Measurements from ENCODE around the gene ZDHHC14. TPM values are rescaled to one million over a fixed set of nuclear protein-coding genes. Genes with fewer than 3 reads are reported as not detected.
A peak's percentile ranks its signal among the peaks of the same experiment; 100 is the strongest.

ZDHHC14 gene
- total RNA-seq, 4 donors from 2014 or later: 7.3 to 14.4 (median 8.1) TPM

DNA sequence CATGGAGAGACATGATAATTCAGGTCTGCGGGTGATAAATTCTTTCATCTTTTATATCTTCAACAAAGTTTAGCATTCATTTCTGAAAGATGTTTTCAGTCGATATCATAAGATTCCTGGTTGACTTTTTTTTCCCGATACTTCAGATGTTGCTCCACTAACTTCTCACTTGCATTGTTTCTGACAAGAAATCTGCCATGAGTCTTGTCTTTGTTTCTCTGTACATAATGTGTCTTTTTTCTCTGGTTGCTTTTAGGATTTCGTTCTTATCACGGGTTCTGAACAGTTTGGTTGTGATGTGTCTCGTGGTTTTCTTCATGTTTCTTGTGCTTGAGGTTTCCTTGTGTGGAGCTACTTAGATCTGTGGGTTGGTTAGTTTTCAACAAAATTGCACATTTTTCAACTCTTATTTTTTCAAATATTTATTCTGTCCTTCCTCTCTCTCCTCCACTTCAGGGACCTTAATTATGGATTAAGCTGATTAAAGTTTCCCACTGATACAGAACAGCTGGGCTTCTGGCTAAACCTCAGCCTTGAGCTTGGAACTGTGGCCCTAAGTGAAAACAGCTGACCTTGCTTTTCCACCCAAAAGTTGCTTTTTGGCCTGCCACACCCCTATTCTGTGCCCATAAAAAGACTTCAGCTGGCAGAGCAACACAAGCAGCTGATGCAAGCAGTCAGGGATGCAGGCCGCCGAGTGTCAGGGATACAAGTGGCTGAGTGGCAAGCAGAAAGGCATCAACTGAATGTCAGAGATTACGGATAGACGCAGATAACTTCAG is 344.2 kb downstream of the ZDHHC14 start:
- H3K4me3 ChIP-seq: no peak overlapping the region
- H3K27me3 ChIP-seq: no peaks in the 10 kb centered on the region
- peaks cover 0 to 8% (median 0%) of the 10 kb centered on the region in 3 donors for H3K4me1 ChIP-seq
- H3K27ac ChIP-seq: peak overlapping the region in 1 of 4 donors; percentile 47
- H3K9me3 ChIP-seq: peaks cover 0 to 9% (median 0%) of the 10 kb centered on the region in 3 donors
- TF ChIP-seq EP300 (IDR thresholded peaks at IDR 0.05) (no peak), POLR2AphosphoS5 (IDR thresholded peaks at IDR 0.05) (no peak), CTCF (IDR thresholded peaks at IDR 0.05) (no peak), POLR2A (IDR thresholded peaks at IDR 0.05) (no peak)
- WGBS, 2 donors (ENCODE audit: low coverage in 1 of 2): 69 to 97% methylated on average over 4 to 9 of the region's 10 CpGs
- no peak for ATAC-seq
- no peaks in the 10 kb centered on the region for H3K36me3 ChIP-seq

- no peak for ATAC-seq
- TF ChIP-seq POLR2AphosphoS5 (IDR thresholded peaks at IDR 0.05) (no peak), POLR2A (IDR thresholded peaks at IDR 0.05) (no peak), EP300 (IDR thresholded peaks at IDR 0.05) (no peak), CTCF (IDR thresholded peaks at IDR 0.05) (no peak)
- H3K36me3 ChIP-seq: no peaks in the 10 kb centered on the region
These were observed 344.8 kb downstream of the ZDHHC14 start for GRCh38 chr6:157725836-157726235.

DNA sequence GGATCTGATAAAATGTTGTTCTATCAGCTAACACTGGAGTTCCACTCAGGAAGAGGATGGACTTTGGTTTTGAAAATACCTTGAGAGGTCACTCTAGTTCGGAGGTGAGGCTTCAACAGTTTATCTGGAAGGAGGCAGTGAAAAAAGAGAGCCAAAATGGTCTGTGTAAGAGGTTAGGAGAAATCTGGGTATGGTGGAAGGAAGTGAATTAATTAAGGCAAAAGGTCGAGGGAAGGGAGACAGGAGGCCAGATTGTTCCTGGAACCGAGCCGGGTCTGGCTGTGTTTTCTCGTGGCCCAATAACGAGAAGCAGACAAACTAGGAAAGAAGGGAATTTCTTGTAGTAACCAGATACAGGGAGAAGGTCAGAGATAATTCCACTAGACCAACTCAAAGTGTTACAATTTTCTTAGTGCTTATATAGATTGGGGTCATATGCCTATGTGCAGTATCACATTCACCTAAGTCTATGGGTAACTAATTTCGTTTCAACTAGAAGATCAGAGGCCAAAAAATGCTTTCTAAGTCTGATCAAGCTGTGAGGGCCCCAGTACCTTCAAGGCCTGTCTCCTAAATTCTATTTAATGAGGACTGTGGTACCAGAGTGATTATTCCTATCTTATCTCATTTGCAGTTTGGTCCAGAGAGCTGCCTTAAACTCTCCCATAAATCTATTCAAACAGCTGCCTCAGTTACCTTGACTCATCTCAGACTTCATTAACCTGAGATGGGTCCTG is 346.1 kb downstream of the ZDHHC14 start:
- Histone ChIP-seq H3K4me3 (no peak overlapping the region), H3K27ac (peak overlapping the region in 3 of 4 donors; percentile 20 to 47 (median 21)), H3K27me3 (no peaks in the 10 kb centered on the region), H3K36me3 (no peaks in the 10 kb centered on the region), H3K9me3 (peaks cover 0 to 9% (median 0%) of the 10 kb centered on the region in 3 donors), H3K4me1 (peaks cover 0 to 8% (median 0%) of the 10 kb centered on the region in 3 donors)
- TF ChIP-seq CTCF (IDR thresholded peaks at IDR 0.05): no peak
- peak; percentile 68 for TF ChIP-seq POLR2AphosphoS5 (IDR thresholded peaks at IDR 0.05)
- WGBS, 2 donors (ENCODE audit: low coverage in 1 of 2): 48 to 64% methylated on average over 6 to 7 of the region's 7 CpGs
- ATAC-seq: peak; percentile 79

More at GRCh38 chr6:157725836-157726235, 344.8 kb downstream of the ZDHHC14 start:
- Histone ChIP-seq H3K27me3 (no peaks in the 10 kb centered on the region), H3K4me3 (no peak overlapping the region), H3K9me3 (peaks cover 0 to 9% (median 0%) of the 10 kb centered on the region in 3 donors), H3K4me1 (peaks cover 0 to 8% (median 0%) of the 10 kb centered on the region in 3 donors), H3K27ac (peak overlapping the region in 2 of 4 donors; percentile 20 to 47)
- WGBS, 2 donors (ENCODE audit: low coverage in 1 of 2): 89 to 91% methylated on average over 2 to 5 of the region's 7 CpGs

Small RNAs within 50 kb of the gene (small RNA-seq; reads per million reads assigned to genes)
- 0 reads per million in 4 donors for gene MIR3692

Other genes with a start within 250 kb of the ZDHHC14 start
- gene TMEM242, start 57.7 kb upstream of the ZDHHC14 start, total RNA-seq: 1 to 10 TPM; 6.6 to 8.4 (median 7.6) TPM